HL-60 (cell line): Measurements from ENCODE around the gene MLH1.

ENCODE experiments used
- CTCF ChIP-seq: IDR thresholded peaks from one replicate; pipeline ENCODE4 v1.5.1; 2011; ENCODE audit warnings: low read length, control low read depth, inconsistent platforms; ENCODE audit not compliant: insufficient read depth
- REST ChIP-seq: IDR thresholded peaks from 2 replicates; pipeline ENCODE4 v1.6.1; 2012; ENCODE audit warnings: low read depth; ENCODE audit not compliant: insufficient replicate concordance

- TF ChIP-seq CTCF (no peak), REST (no peak)
Observed at GRCh38 chr3:36988356-36988755, 5.0 kb upstream of the MLH1 start.
